ACHN (cell line): ENCODE measurements around the gene ASTL.
"Not testable (repeated sequence)": the region's sequence is repeated elsewhere in the genome, so short reads cannot be mapped to it uniquely, and the experiment has no call there.

Source experiments
- DNase-seq: peaks from one replicate; pipeline ENCODE4 v3.0.0-alpha.2; 2015
- in situ Hi-C: cut with HindIII; loops from 2 replicates; pipeline ENCODE4 v1.10.0; 2017; ENCODE audit warnings: low sequenced_read_pairs, low pct_ligation_motif_present, low pct_unique_long_range_greater_than_20kb

Gene ASTL

DNA sequence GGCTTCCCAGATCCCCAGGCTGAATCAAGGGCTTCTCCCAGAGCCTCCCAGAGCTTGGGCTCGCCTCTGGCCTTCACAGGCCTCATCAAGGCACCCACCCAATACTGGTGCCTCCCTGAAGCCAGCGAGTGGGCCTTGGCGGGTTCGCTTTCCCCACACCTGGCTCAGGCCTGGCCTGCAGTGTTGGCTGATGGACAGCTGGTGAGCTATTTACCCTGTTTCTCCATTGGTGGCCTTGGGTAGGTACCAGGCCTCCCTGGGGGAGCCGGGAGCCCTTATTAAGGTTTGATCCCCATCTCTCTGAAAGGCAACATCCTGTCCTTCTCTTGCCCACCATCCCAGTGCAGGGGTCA, 25.1 kb upstream of the ASTL start:
- in situ Hi-C loops = no loop called here
- no peak for DNase-seq

- DNase-seq = no peak
These were observed 23.6 kb upstream of the ASTL start for GRCh38 chr2:96161898-96162297.

GRCh38 chr2:96160366-96160765, 22.1 kb upstream of the ASTL start:
- in situ Hi-C loops = not testable (repeated sequence)

More at GRCh38 chr2:96161898-96162297, 23.6 kb upstream of the ASTL start:
- in situ Hi-C loops = no loop called here

DNA sequence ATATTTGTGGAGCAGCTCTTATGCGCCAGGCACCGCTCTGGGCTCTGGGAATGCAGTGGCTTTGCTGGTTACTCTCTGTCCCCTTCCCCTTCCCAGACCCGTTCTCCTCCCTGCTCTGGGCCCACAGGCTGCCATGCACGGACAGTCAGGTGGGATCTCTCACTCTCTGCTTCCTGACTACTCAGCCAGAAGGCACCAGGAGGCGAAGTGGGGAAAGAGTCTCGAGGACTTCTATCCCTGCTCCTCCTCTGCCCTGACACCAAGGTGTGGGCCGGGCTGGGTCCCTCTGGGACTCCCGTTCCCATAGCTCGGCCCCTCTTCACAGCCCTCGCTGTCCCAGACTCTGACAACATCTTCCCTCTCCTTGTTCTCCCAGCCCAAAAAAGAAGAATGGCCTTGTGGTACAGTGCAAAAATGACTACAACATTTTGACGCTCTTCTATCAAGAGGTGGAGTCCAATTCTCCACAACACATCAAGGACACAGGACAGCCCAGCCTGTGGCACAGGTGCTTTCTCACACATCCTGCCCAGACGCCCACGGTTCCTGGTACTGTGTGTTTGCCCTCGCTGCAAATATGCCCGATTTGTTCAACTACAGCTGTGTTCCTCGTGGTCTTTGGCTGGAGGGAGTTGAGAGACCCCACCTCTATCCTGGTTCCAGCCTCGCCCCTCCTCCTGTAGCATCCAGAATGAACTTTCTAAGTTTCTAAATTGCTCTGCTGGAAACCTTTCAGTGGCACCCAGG, 21.0 kb upstream of the ASTL start:
- in situ Hi-C loops = no loop called here
- no peak for DNase-seq

More at GRCh38 chr2:96160366-96160765, 22.1 kb upstream of the ASTL start:
- not testable (repeated sequence) for DNase-seq

GRCh38 chr2:96158554-96158940, 20.2 kb upstream of the ASTL start:
- DNase-seq = no peak

GRCh38 chr2:96157649-96158553, 19.6 kb upstream of the ASTL start:
- in situ Hi-C loops = no loop called here
- DNase-seq = no peak

More at GRCh38 chr2:96158554-96158940, 20.2 kb upstream of the ASTL start:
- in situ Hi-C loops = no loop called here

DNA sequence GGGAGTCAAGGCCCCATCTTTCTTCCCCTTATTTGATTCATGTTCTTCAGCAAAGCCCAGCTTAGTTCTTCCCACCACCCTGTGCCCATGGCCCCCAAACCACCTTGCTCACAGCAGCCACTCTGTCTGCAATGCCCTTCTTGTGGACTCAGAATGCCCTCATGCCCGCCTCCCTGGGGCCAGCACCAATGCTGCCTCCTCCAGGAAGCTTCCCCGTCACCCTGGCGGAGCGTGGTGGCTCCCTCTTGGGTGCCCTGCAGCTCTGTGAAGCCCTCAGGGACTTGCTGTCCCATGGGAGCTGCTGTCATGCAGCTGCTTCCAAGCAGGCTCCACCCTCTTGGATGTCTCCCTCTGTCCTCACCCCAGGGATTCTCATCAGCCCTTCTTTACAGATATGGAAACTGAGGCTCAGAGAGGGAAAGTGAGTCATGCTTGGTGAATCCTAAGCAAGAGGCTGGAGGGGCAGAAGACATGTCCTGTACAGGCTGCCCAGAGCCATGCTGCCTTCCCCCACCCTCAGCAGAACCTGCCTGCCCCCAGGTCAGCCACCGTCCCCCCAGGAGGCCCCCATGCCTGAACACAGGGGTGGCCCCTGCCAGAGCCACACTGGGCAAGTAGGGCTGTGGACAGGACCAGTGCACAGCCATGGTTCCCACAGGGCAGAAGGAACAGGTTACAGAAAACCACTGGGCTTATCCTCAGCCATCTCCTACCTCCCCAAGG, 18.8 kb upstream of the ASTL start:
- no peak for DNase-seq
- in situ Hi-C loops = no loop called here

DNA sequence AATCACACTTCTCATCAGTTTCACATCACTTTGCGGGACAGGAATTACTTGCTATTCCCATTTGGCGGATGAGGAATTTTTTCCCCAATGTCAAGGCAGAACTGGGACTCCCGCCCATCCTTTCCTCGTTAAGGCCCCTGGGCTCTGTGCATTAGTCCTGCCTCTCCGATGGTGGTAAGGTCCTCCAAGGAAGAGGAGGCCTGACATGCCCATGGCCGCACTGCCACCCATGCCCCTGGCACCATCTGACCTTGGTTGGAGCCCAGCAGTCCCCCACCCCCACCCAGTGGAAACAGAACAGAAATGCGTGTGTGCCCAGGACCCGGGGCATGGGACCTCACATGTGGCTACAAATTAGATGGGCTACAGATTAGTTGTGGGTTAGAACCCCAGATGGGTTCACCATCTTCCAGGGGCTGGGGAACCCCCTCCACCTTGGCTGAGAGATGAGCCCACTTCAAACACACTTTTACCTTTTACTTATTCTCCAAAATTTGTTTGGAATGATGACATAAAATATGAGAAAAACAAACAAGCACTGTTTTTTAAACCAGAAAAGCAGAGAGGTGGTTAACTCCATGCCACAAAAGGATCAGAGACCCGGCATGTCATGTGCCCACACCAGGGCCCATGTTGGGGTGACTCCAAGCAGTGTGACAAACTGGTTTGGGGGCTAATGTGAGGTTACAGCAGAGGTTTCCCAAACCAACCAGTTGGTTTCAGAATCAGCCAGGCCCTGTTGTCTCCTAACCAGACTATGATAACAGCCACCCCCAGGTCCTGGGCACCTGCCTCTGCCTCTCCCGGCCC, 17.9 kb upstream of the ASTL start:
- in situ Hi-C loops = no loop called here
- no peak for DNase-seq

DNA sequence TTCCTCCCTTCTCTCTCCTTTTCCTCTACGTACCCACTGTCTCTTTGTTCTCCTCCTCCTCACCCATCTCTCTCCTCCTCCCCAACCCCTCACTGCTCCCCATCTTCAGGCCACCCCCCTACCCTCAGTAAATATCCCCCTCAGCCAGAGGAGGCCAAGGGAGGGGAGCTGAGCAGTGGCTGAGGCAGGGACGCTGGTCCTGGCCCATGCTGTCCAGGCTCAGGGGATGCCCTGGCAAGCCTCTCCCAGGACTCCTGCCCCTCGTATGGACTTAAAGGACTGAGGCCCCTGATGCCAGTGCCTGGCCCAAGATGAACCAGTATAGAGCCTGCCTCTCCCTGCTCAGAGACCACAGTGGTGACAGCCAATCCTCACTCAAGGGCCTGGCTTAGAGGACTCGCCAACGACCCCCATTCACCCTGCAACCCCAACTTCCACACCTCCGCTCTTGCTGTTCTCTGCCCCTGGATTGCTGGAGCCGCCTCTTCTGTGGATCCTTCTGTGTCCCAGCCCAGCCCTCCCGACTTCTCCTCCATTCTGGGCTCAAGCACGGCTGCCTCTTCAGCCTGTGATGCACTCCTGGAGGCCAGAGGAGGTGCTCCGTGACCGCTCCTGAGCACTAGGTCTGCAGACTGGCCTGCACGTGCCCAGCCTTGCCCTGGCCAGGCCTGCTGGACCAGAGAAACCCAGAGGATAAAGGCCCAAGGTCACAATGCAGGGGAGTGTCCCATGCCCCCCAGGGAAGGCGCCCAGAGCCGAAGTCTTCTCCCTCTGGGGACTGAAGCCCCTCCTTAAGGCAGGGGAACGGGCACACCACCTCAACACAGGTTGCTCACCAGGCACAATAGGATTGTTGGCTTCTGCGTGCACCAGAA, 16.4 kb upstream of the ASTL start:
- DNase-seq = no peak
- in situ Hi-C loops = no loop called here

DNA sequence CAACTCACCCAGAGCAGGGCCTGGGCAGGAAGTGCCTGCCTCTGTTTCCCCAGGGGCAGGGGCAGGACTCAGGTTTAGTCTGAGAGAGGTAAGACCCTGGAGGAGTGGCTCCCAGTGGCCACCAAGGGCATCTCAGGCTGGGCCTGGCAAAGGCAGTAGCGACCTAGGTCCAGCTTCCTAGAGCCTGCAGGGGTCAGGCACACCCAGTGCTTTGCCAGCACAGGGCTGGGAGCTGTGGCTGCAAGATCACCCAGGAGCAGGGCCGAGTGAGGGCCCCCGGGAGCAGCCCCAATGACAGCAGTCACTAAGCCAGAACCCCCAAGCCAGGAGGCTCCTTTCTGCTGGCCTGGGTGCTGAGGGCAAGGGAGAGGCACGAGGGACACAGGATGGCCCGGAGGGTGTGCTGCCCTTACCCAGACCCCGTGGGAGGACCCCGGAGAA, 15.7 kb upstream of the ASTL start:
- no peak for DNase-seq
- in situ Hi-C loops = no loop called here

DNA sequence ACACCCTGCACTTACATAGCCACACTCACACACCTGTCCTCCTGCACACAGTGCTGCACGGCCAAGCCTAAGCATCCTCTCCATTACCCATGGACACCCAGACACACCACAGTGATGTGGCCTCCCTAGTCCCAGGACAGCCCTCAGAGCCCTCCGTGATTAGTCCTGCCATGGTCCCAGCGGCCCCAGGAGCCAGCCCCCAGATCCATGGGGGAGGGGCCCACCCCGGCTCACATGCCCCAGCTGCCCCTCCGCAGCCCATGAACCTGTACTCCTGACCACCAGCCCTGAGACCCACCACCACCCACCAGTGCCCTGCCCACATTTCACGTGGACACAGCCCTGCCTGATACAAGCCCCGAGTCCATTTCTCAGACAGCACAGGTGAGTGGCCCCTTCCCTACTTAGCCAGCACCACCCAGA, 15.0 kb upstream of the ASTL start:
- no peak for DNase-seq
- in situ Hi-C loops = no loop called here

DNA sequence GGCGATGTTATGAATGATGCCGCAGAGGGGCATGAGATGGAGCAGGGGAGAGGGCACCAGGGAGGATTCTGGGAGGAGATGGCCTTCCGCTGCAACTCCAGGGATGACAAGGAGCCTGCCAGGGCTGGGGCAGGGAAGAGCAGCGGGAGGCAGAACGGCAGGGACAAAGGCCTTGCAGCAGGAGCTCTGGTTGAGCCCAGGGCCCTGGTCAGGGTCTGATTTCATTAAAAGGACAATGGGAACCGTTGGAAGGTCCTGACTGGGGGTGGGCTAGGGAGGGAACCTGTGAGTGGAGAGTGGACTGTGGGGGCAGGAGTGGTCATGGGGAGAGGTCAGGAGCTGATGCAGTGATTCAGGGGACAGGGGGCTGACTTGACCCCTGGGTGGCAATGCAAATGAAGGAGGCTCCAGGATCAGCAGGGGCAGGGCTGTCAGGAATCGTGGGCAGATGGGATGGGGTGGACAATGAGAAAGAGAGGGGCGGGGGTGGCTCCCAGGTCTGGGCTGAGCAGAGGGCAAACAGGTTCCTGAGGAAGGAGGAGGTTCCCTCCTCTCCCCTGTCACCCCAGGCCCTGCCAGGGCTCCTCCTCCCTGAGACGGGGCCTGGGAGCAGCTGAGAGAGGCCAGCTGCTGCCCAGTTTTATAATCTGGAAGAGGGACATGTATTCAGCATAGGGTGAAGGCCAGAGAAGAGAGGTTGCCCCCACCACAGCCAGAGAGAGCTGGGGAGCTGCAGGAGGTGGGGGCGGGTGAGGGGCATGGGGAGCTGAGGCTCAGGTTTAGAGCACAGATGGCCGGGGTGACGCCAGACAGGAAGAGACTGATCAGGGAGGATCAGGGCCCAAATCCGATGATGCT, 14.2 kb upstream of the ASTL start:
- in situ Hi-C loops = no loop called here
- DNase-seq = no peak

GRCh38 chr2:96151595-96152303, 13.4 kb upstream of the ASTL start:
- in situ Hi-C loops = no loop called here
- DNase-seq = no peak

DNA sequence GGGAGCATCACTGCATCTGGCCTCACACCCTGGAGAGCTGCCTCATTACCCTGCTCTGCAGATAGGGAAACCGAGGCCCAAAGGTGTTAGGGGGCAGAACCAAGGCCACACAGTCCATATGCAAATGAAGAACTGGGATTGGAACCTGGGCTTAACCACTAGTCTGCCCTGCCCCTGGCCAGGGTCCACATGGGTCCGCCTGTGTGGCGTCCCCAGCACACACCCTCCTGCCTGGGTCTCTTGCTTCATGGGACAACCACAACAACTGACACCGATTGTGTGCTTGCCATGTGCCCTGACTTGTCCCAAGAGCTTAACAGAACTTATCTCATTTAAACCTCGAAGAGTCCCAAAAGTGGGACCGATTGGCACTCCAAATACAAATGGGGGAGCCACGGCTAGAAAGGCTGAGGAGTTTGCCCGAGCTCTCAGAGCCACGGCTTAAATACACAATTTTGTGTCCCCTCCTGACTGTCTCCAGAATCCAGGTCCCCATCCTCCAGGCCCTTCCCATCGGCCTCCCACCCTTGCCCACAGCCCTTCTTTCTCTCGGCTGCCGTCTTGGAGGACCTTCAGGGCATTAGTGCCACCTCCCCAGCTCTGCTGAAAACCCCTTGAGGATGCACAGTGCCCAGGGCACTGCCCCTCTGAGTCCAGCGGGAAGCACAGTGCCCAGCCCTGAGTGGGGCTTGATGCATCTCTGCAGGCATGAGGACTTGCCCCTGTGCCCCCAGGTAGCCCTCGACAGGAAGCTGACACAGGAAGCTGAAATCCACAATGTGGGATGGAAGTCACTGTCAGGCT, 12.7 kb upstream of the ASTL start:
- in situ Hi-C loops = no loop called here
- DNase-seq = no peak

GRCh38 chr2:96150007-96150640, 11.8 kb upstream of the ASTL start:
- no peak for DNase-seq
- in situ Hi-C loops = no loop called here
